H1 (cell line): ENCODE measurements around the gene GRAMD1C. TPM values are rescaled to one million over a fixed set of nuclear protein-coding genes. Genes with fewer than 3 reads are reported as not detected.

Experiments used
- CTCF ChIA-PET: fragments of 300-600 bp; sonication (Branson Sonifier 250); formaldehyde crosslinking; loops from one replicate; lab custom pipeline; 2021; ENCODE audit not compliant: partially characterized antibody; lab: Charles Lee
- POLR2A ChIA-PET: fragments of 300-600 bp; sonication (Branson Sonifier 250); formaldehyde crosslinking; loops from one replicate; lab custom pipeline; 2021; ENCODE audit warnings: inconsistent platforms; ENCODE audit not compliant: partially characterized antibody; lab: Charles Lee
- DNase-seq, 2 experiments: peaks; one replicate each; pipeline versions ENCODE4 v3.0.0 to v3.0.0-alpha.2; 2010 to 2022; ENCODE audit warnings: low spot score in 2 of 2, low read depth in 1 of 2, mixed read lengths in 1 of 2
- FAIRE-seq: peaks from 2 replicates; lab custom pipeline; 2011; peaks lifted over from hg19 to GRCh38; lab: Jason Lieb, UNC
- H2AFZ ChIP-seq: 2 replicates; pipeline ENCODE4 v1.8.1; 2012; ENCODE audit warnings: low read length, inconsistent platforms
- H2AK5ac ChIP-seq: 2 replicates; pipeline ENCODE4 v1.6.1; 2013; ENCODE audit warnings: low read depth, low read length
- H2BK120ac ChIP-seq: replicated peaks from 2 replicates; pipeline ENCODE3; 2013; ENCODE audit warnings: low read depth, low read length, inconsistent platforms
- H2BK12ac ChIP-seq: 2 replicates; pipeline ENCODE4 v1.6.1; 2013; ENCODE audit warnings: low read depth, low read length
- H2BK15ac ChIP-seq: 2 replicates; pipeline ENCODE4 v1.6.1; 2013; ENCODE audit warnings: low read length
- H2BK20ac ChIP-seq: 2 replicates; pipeline ENCODE4 v1.6.1; 2013; ENCODE audit warnings: low read length
- H2BK5ac ChIP-seq: 2 replicates; pipeline ENCODE4 v1.6.1; 2013; ENCODE audit warnings: low read depth, low read length
- H3K14ac ChIP-seq: 2 replicates; pipeline ENCODE4 v1.6.1; 2013; ENCODE audit warnings: inconsistent platforms; ENCODE audit not compliant: insufficient read length
- H3K18ac ChIP-seq: 2 replicates; pipeline ENCODE4 v1.6.1; 2013; ENCODE audit warnings: low read length; ENCODE audit errors: extremely low read depth
- H3K23ac ChIP-seq: 2 replicates; pipeline ENCODE4 v1.6.1; 2013; ENCODE audit warnings: inconsistent platforms; ENCODE audit not compliant: insufficient read length
- H3K23me2 ChIP-seq: 2 replicates; pipeline ENCODE4 v1.6.1; 2013; ENCODE audit warnings: low read depth, low read length
- H3K27ac ChIP-seq: 2 replicates; pipeline ENCODE4 v1.6.1; 2011; ENCODE audit warnings: low read depth, low read length, inconsistent platforms
- H3K27me3 ChIP-seq, 4 experiments: replicated peaks in 1 of 4; 1 replicate in 1 of 4; 2 replicates in 3 of 4; pipeline versions ENCODE4 v1.6.1 to v1.8.1; 2011 to 2013; ENCODE audit warnings: low read length in 3 of 4, mild to moderate bottlenecking in 3 of 4, inconsistent platforms in 2 of 4, mixed read lengths in 2 of 4, moderate library complexity in 1 of 4; ENCODE audit not compliant: control insufficient read depth in 3 of 4, insufficient read depth in 3 of 4; ENCODE audit errors: extremely low read depth in 1 of 4
- H3K36me3 ChIP-seq, 4 experiments: 2 replicates each; pipeline versions ENCODE4 v1.6.1 to v1.8.1; 2011 to 2013; ENCODE audit warnings: mild to moderate bottlenecking in 4 of 4, low read length in 3 of 4, moderate library complexity in 2 of 4, control low read depth in 1 of 4, inconsistent platforms in 1 of 4; ENCODE audit not compliant: insufficient read depth in 4 of 4, control insufficient read depth in 2 of 4
- H3K4ac ChIP-seq: replicated peaks from 2 replicates; pipeline ENCODE3; 2013; ENCODE audit warnings: low read length, low read depth, mixed read lengths, inconsistent platforms; ENCODE audit not compliant: insufficient read length
- H3K4me1 ChIP-seq, 4 experiments: replicated peaks in 1 of 4; 1 replicate in 1 of 4; 2 replicates in 3 of 4; pipeline versions ENCODE4 v1.6.1 to v1.8.1; 2011 to 2013; ENCODE audit warnings: low read length in 3 of 4, inconsistent platforms in 2 of 4, mixed read lengths in 1 of 4; ENCODE audit not compliant: insufficient read depth in 4 of 4, control insufficient read depth in 3 of 4
- H3K4me2 ChIP-seq, 2 experiments: 2 replicates each; pipeline versions ENCODE4 v1.6.1 to v1.8.1; 2011 to 2013; ENCODE audit warnings: low read depth in 2 of 2, low read length in 2 of 2, control low read depth in 1 of 2, inconsistent platforms in 1 of 2, mild to moderate bottlenecking in 1 of 2; ENCODE audit not compliant: insufficient read depth in 1 of 2
- H3K4me3 ChIP-seq, 4 experiments: fragments of 200-600, 300-600 bp in 1 of 4; sonication (generic), shearing (Covaris generic), sonication (Bioruptor Twin) in 1 of 4; 2 replicates each; pipeline versions ENCODE4 v1.5.1 to v1.8.1; 2011 to 2016; ENCODE audit warnings: low read length in 4 of 4, low read depth in 3 of 4, control low read depth in 2 of 4, inconsistent platforms in 2 of 4, mild to moderate bottlenecking in 2 of 4, mixed read lengths in 1 of 4, moderate library complexity in 1 of 4; ENCODE audit not compliant: insufficient read depth in 2 of 4; ENCODE audit errors: extremely low read depth in 1 of 4
- H3K56ac ChIP-seq: replicated peaks from 2 replicates; pipeline ENCODE3; 2013; ENCODE audit warnings: low read depth, mild to moderate bottlenecking, mixed read lengths, low read length, inconsistent platforms; ENCODE audit not compliant: insufficient read length
- H3K79me1 ChIP-seq: 2 replicates; pipeline ENCODE4 v1.6.1; 2013; ENCODE audit warnings: low read depth, low read length, control low read depth
- H3K79me2 ChIP-seq, 2 experiments: 2 replicates each; pipeline versions ENCODE4 v1.6.1 to v1.8.1; 2012 to 2013; ENCODE audit warnings: low read length in 2 of 2, mild to moderate bottlenecking in 2 of 2, inconsistent platforms in 1 of 2; ENCODE audit not compliant: insufficient read depth in 2 of 2, control insufficient read depth in 1 of 2
- H3K9ac ChIP-seq, 4 experiments: replicated peaks in 1 of 4; 1 replicate in 1 of 4; 2 replicates in 3 of 4; pipeline versions ENCODE4 v1.6.1 to v1.8.1; 2011 to 2013; ENCODE audit warnings: low read depth in 3 of 4, low read length in 3 of 4, control low read depth in 2 of 4, mild to moderate bottlenecking in 2 of 4, moderate library complexity in 2 of 4, inconsistent platforms in 1 of 4; ENCODE audit errors: extremely low read depth in 1 of 4
- H3K9me3 ChIP-seq, 2 experiments: 2 replicates each; pipeline versions ENCODE4 v1.6.1 to v1.8.1; 2012 to 2013; ENCODE audit warnings: mild to moderate bottlenecking in 2 of 2, moderate library complexity in 2 of 2, control low read depth in 1 of 2, inconsistent platforms in 1 of 2, low read depth in 1 of 2, low read length in 1 of 2, mixed read lengths in 1 of 2; ENCODE audit not compliant: insufficient read depth in 2 of 2
- H4K20me1 ChIP-seq, 2 experiments: replicated peaks in 1 of 2; 2 replicates each; pipeline versions ENCODE3 to v1.8.1; 2011 to 2013; ENCODE audit warnings: inconsistent platforms in 2 of 2, low read length in 2 of 2, mild to moderate bottlenecking in 1 of 2; ENCODE audit not compliant: insufficient read depth in 2 of 2, control insufficient read depth in 1 of 2
- H4K5ac ChIP-seq: 2 replicates; pipeline ENCODE4 v1.6.1; 2013; ENCODE audit warnings: low read length, low read depth, mixed read lengths, inconsistent platforms; ENCODE audit not compliant: insufficient read length
- H4K8ac ChIP-seq: 2 replicates; pipeline ENCODE4 v1.8.0; 2013; ENCODE audit warnings: mild to moderate bottlenecking, moderate library complexity, low read length, inconsistent platforms; ENCODE audit not compliant: insufficient read depth; ENCODE audit errors: extremely low read depth
- H4K91ac ChIP-seq: replicated peaks from 2 replicates; pipeline ENCODE3; 2013; ENCODE audit warnings: low read length, mixed read lengths, inconsistent platforms; ENCODE audit not compliant: insufficient read length
- BRCA1 ChIP-seq: IDR thresholded peaks from 2 replicates; pipeline ENCODE4 v1.6.1; 2012; ENCODE audit warnings: low read depth, low read length, improper control_type of control experiment
- CBX8 ChIP-seq: fragments of 300-800, 300-1000 bp; sonication (generic); IDR thresholded peaks from 2 replicates; pipeline ENCODE4 v1.7.1; 2016; ENCODE audit warnings: low read depth, low read length, borderline replicate concordance
- CEBPB ChIP-seq: IDR thresholded peaks from 2 replicates; pipeline ENCODE4 v1.6.1; 2012; ENCODE audit warnings: low read depth, low read length
- CHD1 ChIP-seq: IDR thresholded peaks from 2 replicates; pipeline ENCODE4 v1.6.1; 2012; ENCODE audit warnings: low read depth, low read length, improper control_type of control experiment
- CREB1 ChIP-seq: IDR thresholded peaks from 2 replicates; pipeline ENCODE4 v1.6.1; 2012; ENCODE audit warnings: inconsistent platforms
- EGR1 ChIP-seq: IDR thresholded peaks from 2 replicates; pipeline ENCODE4 v1.6.1; 2011; ENCODE audit warnings: low read depth, low read length, borderline replicate concordance
- EP300 ChIP-seq, 2 experiments: IDR thresholded peaks; 1 replicate in 1 of 2; 2 replicates in 1 of 2; pipeline ENCODE4 v1.6.1; 2011 to 2012; ENCODE audit warnings: low read depth in 2 of 2, low read length in 2 of 2, mild to moderate bottlenecking in 2 of 2, borderline replicate concordance in 1 of 2, inconsistent platforms in 1 of 2, moderate library complexity in 1 of 2
- JUN ChIP-seq: IDR thresholded peaks from 2 replicates; pipeline ENCODE4 v1.6.1; 2011; ENCODE audit warnings: low read depth, mild to moderate bottlenecking, improper control_type of control experiment, low read length
- KDM4A ChIP-seq: IDR thresholded peaks from one replicate; pipeline ENCODE4 v1.7.1; 2012; ENCODE audit warnings: low read depth, mild to moderate bottlenecking, moderate library complexity, low read length, inconsistent platforms; ENCODE audit not compliant: severe bottlenecking
- YY1 ChIP-seq: IDR thresholded peaks from 2 replicates; pipeline ENCODE4 v1.6.1; 2011; ENCODE audit warnings: low read depth, mild to moderate bottlenecking, low read length
- WGBS, 2 experiments: shearing (Covaris generic) in 1 of 2; methylation state at CpG; one replicate each; pipeline versions ENCODE4 v1.1.6 to v1.1.7; 2013 to 2015; ENCODE audit warnings: low lambda C conversion rate in 2 of 2, mixed read lengths in 2 of 2, inconsistent platforms in 1 of 2, low coverage in 1 of 2, missing lambda C conversion rate in 1 of 2; ENCODE audit not compliant: insufficient replicate concordance in 2 of 2, insufficient coverage in 1 of 2, insufficient read length in 1 of 2; ENCODE audit errors: extremely low coverage in 1 of 2, missing lambda C conversion rate in 1 of 2; 5-methylcytosine and 5-hydroxymethylcytosine counted together
- polyA plus RNA-seq, 7 experiments: library from polyadenylated mRNA; depleted of rRNA in 3 of 7; stranded (reverse) in 5 of 7; unstranded in 2 of 7; fragments of >200 nt in 5 of 7; fragments of 200-250 nt in 2 of 7; gene quantifications; 1 replicate in 5 of 7; 2 replicates in 1 of 7; 4 replicates in 1 of 7; pipeline versions ENCODE4 v1.2.1 to v1.2.3, GENCODE V29; 2011 to 2013; ENCODE audit warnings: missing spikeins in 2 of 7, mixed read lengths in 2 of 7
- total RNA-seq: library from RNA; stranded (reverse); fragmentation: NEBNext Ultra II Directional; extraction: Animal tissue kit (Norgen Biotek cat#: 25700); gene quantifications from 2 replicates; pipeline ENCODE4 v1.2.1, GENCODE V29; 2021
- TF ChIP-seq, protein P1 (sequence below): IDR thresholded peaks from 2 replicates; pipeline ENCODE4 v1.6.1; 2012; ENCODE audit warnings: inconsistent platforms
- TF ChIP-seq, protein P2 (sequence below): IDR thresholded peaks from 2 replicates; pipeline ENCODE4 v1.6.1; 2011; ENCODE audit warnings: low read length, improper control_type of control experiment

Gene GRAMD1C
- total and polyA plus RNA-seq, 2 of the 8 experiments (the other 6 are each of a cell fraction or from before 2014, with no cell fraction given): 0.62 to 2.1 TPM

DNA sequence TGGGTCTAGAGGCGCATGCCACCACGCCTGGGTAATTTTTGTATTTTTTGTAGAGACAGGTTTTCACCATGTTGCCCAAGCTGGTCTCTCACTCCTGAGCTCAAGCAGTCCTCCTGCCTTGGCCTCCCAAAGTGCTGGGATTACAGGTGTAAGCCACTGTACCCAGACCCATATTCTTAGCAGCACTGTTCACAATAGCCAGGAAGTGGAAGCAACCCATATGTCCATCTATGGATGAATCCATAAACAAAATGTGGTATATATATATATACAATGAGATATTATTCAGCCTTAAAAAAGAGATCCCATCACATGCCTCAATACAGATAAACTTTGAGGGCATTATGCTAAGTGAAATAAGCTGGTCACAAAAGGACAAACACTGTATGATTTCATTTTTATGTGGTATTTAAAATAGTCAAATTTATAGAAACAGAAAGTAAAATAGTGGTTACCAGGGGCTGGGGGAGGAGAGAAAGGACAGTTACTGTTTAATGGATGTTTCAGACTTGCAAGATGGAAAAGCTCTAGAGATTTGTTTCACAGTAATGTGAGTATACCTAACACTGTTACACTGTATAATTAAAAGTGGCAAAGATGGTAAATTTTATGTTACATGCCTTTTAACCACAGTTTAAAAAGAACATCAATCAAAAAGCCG is 35.7 kb upstream of the GRAMD1C start:
- FAIRE-seq (no peak), DNase-seq (no peak)
- WGBS, 2 experiments: 96% methylated on average over 3 of the region's 3 CpGs; no CpG with 5 or more reads in 1 of the 2 experiments
- Histone ChIP-seq H3K14ac (no peak overlapping the region), H2BK15ac (no peak overlapping the region), H3K9ac (no peak overlapping the region), H3K27ac (no peak overlapping the region), H3K79me1 (no peaks in the 10 kb centered on the region), H3K4me1 (no peaks in the 10 kb centered on the region), H4K8ac (no peak overlapping the region), H3K4me3 (no peak overlapping the region), H3K56ac (no peak overlapping the region), H3K23me2 (no peaks in the 10 kb centered on the region), H3K27me3 (no peaks in the 10 kb centered on the region), H4K20me1 (no peaks in the 10 kb centered on the region), H3K18ac (no peak overlapping the region), H4K91ac (no peak overlapping the region), H3K9me3 (no peaks in the 10 kb centered on the region), H2BK20ac (no peak overlapping the region), H2BK12ac (no peak overlapping the region), H2BK5ac (no peak overlapping the region), H2AK5ac (no peak overlapping the region), H3K4me2 (no peak overlapping the region), H3K79me2 (no peaks in the 10 kb centered on the region), H2BK120ac (no peak overlapping the region), H4K5ac (no peak overlapping the region), H3K36me3 (peaks cover 2 to 54% (median 12%) of the 10 kb centered on the region in 4 experiments), H2AFZ (no peak overlapping the region), H3K4ac (no peak overlapping the region), H3K23ac (no peak overlapping the region)
- CTCF ChIA-PET: interaction anchor here (1.0 to 1.3 kb wide), 5 partner anchors 9 to 87 kb away, joined by 3 to 4 read pairs (median 3); partner anchors contain the start of gene GRAMD1C
- no peak for TF ChIP-seq CEBPB
- TF ChIP-seq KDM4A: no peak
- TF ChIP-seq CHD1: no peak
- TF ChIP-seq, protein P1, sequence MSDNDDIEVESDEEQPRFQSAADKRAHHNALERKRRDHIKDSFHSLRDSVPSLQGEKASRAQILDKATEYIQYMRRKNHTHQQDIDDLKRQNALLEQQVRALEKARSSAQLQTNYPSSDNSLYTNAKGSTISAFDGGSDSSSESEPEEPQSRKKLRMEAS: no peak
- TF ChIP-seq BRCA1: no peak
- TF ChIP-seq YY1: no peak
- TF ChIP-seq, protein P2, sequence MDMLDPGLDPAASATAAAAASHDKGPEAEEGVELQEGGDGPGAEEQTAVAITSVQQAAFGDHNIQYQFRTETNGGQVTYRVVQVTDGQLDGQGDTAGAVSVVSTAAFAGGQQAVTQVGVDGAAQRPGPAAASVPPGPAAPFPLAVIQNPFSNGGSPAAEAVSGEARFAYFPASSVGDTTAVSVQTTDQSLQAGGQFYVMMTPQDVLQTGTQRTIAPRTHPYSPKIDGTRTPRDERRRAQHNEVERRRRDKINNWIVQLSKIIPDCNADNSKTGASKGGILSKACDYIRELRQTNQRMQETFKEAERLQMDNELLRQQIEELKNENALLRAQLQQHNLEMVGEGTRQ: no peak
- TF ChIP-seq EP300 (IDR thresholded peaks at IDR 0.05; ENCODE audit: borderline replicate concordance in 1 of 2, low read depth in 2 of 2, low read length in 2 of 2): no peak
- no peak for TF ChIP-seq EGR1
- no peak for TF ChIP-seq CREB1
- TF ChIP-seq CBX8: no peak
- no peak for TF ChIP-seq JUN
- POLR2A ChIA-PET: no interaction called here
